GM06990 (cell line): Measurements from ENCODE around the gene SRGAP1.
A peak's percentile ranks its signal among the peaks of the same experiment; 100 is the strongest.
"Not testable (repeated sequence)": the region's sequence is repeated elsewhere in the genome, so short reads cannot be mapped to it uniquely, and the experiment has no call there.

Source experiments
- DNase-seq: peaks from one replicate; pipeline ENCODE4 v3.0.0-alpha.2; 2011; ENCODE audit not compliant: insufficient read length; ENCODE audit errors: extremely low read depth
- H3K27me3 ChIP-seq: replicated peaks from 2 replicates; pipeline ENCODE4 v1.6.0; 2011; ENCODE audit warnings: low read length; ENCODE audit not compliant: control insufficient read depth, insufficient read depth
- H3K36me3 ChIP-seq: 2 replicates; pipeline ENCODE4 v1.5.1; 2011; ENCODE audit warnings: low read length; ENCODE audit not compliant: control insufficient read depth, insufficient read depth
- H3K4me3 ChIP-seq: replicated peaks from 2 replicates; pipeline ENCODE4 v1.5.1; 2011; ENCODE audit warnings: low read depth, mild to moderate bottlenecking, control low read depth, low read length
- CTCF ChIP-seq: IDR thresholded peaks from 2 replicates; pipeline ENCODE4 v1.5.1; 2011; ENCODE audit warnings: low read length, control low read depth, mild to moderate bottlenecking, inconsistent platforms; ENCODE audit not compliant: insufficient read depth, poor library complexity, severe bottlenecking

Gene SRGAP1

GRCh38 chr12:63841011-63841410 is 3.5 kb upstream of the SRGAP1 start:
- no peak for DNase-seq
- TF ChIP-seq CTCF: no peak

GRCh38 chr12:63841571-63841970 is 2.9 kb upstream of the SRGAP1 start:
- DNase-seq: no peak
- TF ChIP-seq CTCF: no peak
- H3K4me3 ChIP-seq: no peak overlapping the region

More at GRCh38 chr12:63841011-63841410, 3.5 kb upstream of the SRGAP1 start:
- Histone ChIP-seq H3K27me3 (peaks cover 2% of the 10 kb centered on the region), H3K4me3 (no peak overlapping the region), H3K36me3 (no peaks in the 10 kb centered on the region)

GRCh38 chr12:63842750-63843149 is 1.8 kb upstream of the SRGAP1 start:
- not testable (repeated sequence) for H3K4me3 ChIP-seq, H3K36me3 ChIP-seq, DNase-seq, H3K27me3 ChIP-seq

More at GRCh38 chr12:63841571-63841970, 2.9 kb upstream of the SRGAP1 start:
- H3K36me3 ChIP-seq: no peaks in the 10 kb centered on the region
- H3K27me3 ChIP-seq: peaks cover 2% of the 10 kb centered on the region

GRCh38 chr12:63843254-63843720 is 1.2 kb upstream of the SRGAP1 start:
- Histone ChIP-seq H3K36me3 (no peaks in the 10 kb centered on the region), H3K27me3 (peaks cover 2% of the 10 kb centered on the region), H3K4me3 (peak overlapping the region; percentile 71)
- no peak for TF ChIP-seq CTCF
- DNase-seq: no peak

- Histone ChIP-seq H3K36me3 (no peaks in the 10 kb centered on the region), H3K27me3 (peaks cover 2% of the 10 kb centered on the region), H3K4me3 (peak overlapping the region; percentile 71)
- TF ChIP-seq CTCF: peak; percentile 89
- DNase-seq: peak; percentile 89
Measured at GRCh38 chr12:63843721-63844390, 644 bp upstream of the SRGAP1 start.

- no peak overlapping the region for H3K4me3 ChIP-seq
- no peak for DNase-seq
- peaks cover 2% of the 10 kb centered on the region for H3K27me3 ChIP-seq
- TF ChIP-seq CTCF: no peak
- no peaks in the 10 kb centered on the region for H3K36me3 ChIP-seq
Measured at GRCh38 chr12:63845726-63846125, 1.2 kb downstream of the SRGAP1 start.
